ENCODE measurements around the gene PELI1.

GRCh38 chr2:64145714-64146113, 1.5 kb upstream of the PELI1 start:
- TF ChIP-seq CTCF (conservative IDR thresholded peaks at IDR 0.05 in 1 of 2, IDR thresholded peaks at IDR 0.05 in 1 of 2; ENCODE audit: low read depth in 1 of 2, low read length in 2 of 2) (no peak), EZH2 (IDR thresholded peaks at IDR 0.05; ENCODE audit: low read length, missing control alignments) (no peak)

Measured in fibroblast of lung (primary cell).